ENCODE data around the gene ARL15.
"Not testable (repeated sequence)": the region's sequence is repeated elsewhere in the genome, so short reads cannot be mapped to it uniquely, and the experiment has no call there.

DNA sequence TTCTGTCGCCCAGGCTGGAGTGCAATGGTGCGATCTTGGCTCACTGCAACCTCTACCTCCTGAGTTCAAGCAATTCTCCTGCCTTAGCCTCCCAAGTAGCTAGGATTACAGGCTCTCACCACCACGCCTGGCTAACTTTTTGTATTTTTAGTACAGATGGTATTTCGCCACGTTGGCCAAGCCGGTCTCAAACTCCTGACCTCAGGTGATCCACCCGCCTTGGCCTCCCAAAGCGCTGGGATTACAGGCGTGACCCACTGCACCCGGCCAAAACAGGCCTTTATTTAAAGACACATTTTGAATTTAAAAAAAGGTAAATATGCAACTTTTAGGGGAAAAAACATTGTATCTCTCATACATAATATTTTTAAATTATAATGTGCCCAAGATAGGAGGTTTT is 266.1 kb downstream of the ARL15 start:
- TF ChIP-seq POLR2A (IDR thresholded peaks at IDR 0.05), result not testable (repeated sequence)
- TF ChIP-seq, protein P1, sequence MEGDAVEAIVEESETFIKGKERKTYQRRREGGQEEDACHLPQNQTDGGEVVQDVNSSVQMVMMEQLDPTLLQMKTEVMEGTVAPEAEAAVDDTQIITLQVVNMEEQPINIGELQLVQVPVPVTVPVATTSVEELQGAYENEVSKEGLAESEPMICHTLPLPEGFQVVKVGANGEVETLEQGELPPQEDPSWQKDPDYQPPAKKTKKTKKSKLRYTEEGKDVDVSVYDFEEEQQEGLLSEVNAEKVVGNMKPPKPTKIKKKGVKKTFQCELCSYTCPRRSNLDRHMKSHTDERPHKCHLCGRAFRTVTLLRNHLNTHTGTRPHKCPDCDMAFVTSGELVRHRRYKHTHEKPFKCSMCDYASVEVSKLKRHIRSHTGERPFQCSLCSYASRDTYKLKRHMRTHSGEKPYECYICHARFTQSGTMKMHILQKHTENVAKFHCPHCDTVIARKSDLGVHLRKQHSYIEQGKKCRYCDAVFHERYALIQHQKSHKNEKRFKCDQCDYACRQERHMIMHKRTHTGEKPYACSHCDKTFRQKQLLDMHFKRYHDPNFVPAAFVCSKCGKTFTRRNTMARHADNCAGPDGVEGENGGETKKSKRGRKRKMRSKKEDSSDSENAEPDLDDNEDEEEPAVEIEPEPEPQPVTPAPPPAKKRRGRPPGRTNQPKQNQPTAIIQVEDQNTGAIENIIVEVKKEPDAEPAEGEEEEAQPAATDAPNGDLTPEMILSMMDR (IDR thresholded peaks at IDR 0.05), result not testable (repeated sequence)
